PC-3 (cell line): Measurements from ENCODE around the gene SLC44A1. TPM values are rescaled to one million over a fixed set of nuclear protein-coding genes. Genes with fewer than 3 reads are reported as not detected.

ENCODE experiments used
- ATAC-seq: fragments of 200-7000 bp; cut with Tn5 transposase; 2 replicates; pipeline ENCODE4 v1.9.1; 2020; ENCODE audit warnings: mild to moderate bottlenecking, moderate library complexity
- BruUV-seq: library from RNA; stranded (reverse); fragments of 400-500 nt; replicated peaks from 2 replicates; lab custom pipeline; 2021; lab: Mats Ljungman, UMichigan
- CTCF ChIA-PET: fragments of 300-600 bp; sonication (Branson Sonifier 250); formaldehyde crosslinking; loops from one replicate; lab custom pipeline; 2022; ENCODE audit warnings: antibody characterized with exemption; lab: Charles Lee
- POLR2A ChIA-PET: fragments of 300-600 bp; sonication (Branson Sonifier 250); formaldehyde crosslinking; loops from one replicate; lab custom pipeline; 2022; ENCODE audit warnings: antibody characterized with exemption; ENCODE audit not compliant: unreplicated experiment; lab: Charles Lee
- DNase-seq: peaks from one replicate; pipeline ENCODE4 v3.0.0-alpha.2; 2015
- H2AFZ ChIP-seq: fragments of 300-600 bp; sonication (generic); 2 replicates; pipeline ENCODE4 v1.6.0; 2016; ENCODE audit warnings: antibody characterized with exemption, low read length
- H3F3A ChIP-seq: fragments of 300-600 bp; sonication (generic); one replicate; pipeline ENCODE4 v1.6.0; 2017; ENCODE audit warnings: antibody characterized with exemption, low read length, control low read depth, mild to moderate bottlenecking; ENCODE audit not compliant: unreplicated experiment
- H3K27ac ChIP-seq: fragments of 300-600 bp; sonication (generic); 2 replicates; pipeline ENCODE4 v1.5.1; 2016; ENCODE audit warnings: mild to moderate bottlenecking, low read length
- H3K27me3 ChIP-seq: fragments of 300-600 bp; sonication (generic); 2 replicates; pipeline ENCODE4 v1.6.1; 2016; ENCODE audit warnings: low read length, mixed read lengths
- H3K36me3 ChIP-seq: fragments of 300-600 bp; sonication (generic); 2 replicates; pipeline ENCODE4 v1.6.1; 2016; ENCODE audit warnings: low read depth, mixed run types, low read length, mixed read lengths
- H3K4me1 ChIP-seq: fragments of 300-600 bp; sonication (generic); 2 replicates; pipeline ENCODE4 v1.5.1; 2016; ENCODE audit warnings: low read length; ENCODE audit not compliant: insufficient read depth
- H3K4me2 ChIP-seq: fragments of 300-600 bp; sonication (generic); 2 replicates; pipeline ENCODE4 v1.6.0; 2016; ENCODE audit warnings: low read length
- H3K4me3 ChIP-seq: fragments of 300-600 bp; sonication (generic); 2 replicates; pipeline ENCODE4 v1.5.1; 2016; ENCODE audit warnings: mild to moderate bottlenecking, low read length, mixed read lengths
- H3K79me2 ChIP-seq: fragments of 300-600 bp; sonication (generic); 2 replicates; pipeline ENCODE4 v1.6.1; 2017; ENCODE audit warnings: low read length, mixed read lengths
- H3K9ac ChIP-seq: fragments of 300-600 bp; sonication (generic); 2 replicates; pipeline ENCODE4 v1.6.0; 2016; ENCODE audit warnings: mild to moderate bottlenecking, low read length
- H3K9me2 ChIP-seq: fragments of 300-600 bp; sonication (generic); replicated peaks from 2 replicates; pipeline ENCODE4 v1.6.1; 2016; ENCODE audit warnings: mixed run types, low read length, mixed read lengths
- H3K9me3 ChIP-seq: fragments of 300-600 bp; sonication (generic); 2 replicates; pipeline ENCODE4 v1.6.1; 2016; ENCODE audit warnings: low read length, mixed read lengths
- H4K20me1 ChIP-seq: fragments of 300-600 bp; sonication (generic); 2 replicates; pipeline ENCODE4 v1.6.1; 2016; ENCODE audit warnings: low read length, mixed read lengths
- CTCF ChIP-seq: fragments of 300-600 bp; sonication (generic); conservative IDR thresholded peaks from 2 replicates; pipeline ENCODE4 v1.5.1; 2017; ENCODE audit warnings: antibody characterized with exemption, low read depth, mild to moderate bottlenecking, low read length
- EZH2 ChIP-seq: fragments of 300-600 bp; sonication (generic); IDR thresholded peaks from one replicate; pipeline ENCODE4 v1.6.1; 2017; ENCODE audit warnings: antibody characterized with exemption, mild to moderate bottlenecking, low read length; ENCODE audit not compliant: unreplicated experiment
- EZH2phosphoT487 ChIP-seq: fragments of 300-600 bp; sonication (generic); IDR thresholded peaks from 2 replicates; pipeline ENCODE4 v1.6.1; 2018; ENCODE audit warnings: mild to moderate bottlenecking, antibody characterized with exemption, low read length, borderline replicate concordance
- intact Hi-C: fragments of 100-400 bp; cut with micrococcal nuclease; formaldehyde crosslinking; loops from 2 replicates; pipeline ENCODE4 v1.9.0; 2023
- total RNA-seq: library from RNA; depleted of rRNA; stranded (reverse); fragments of >200 nt; gene quantifications from 2 replicates; pipeline ENCODE4 v1.2.3, GENCODE V29; 2014

SLC44A1 gene
- total RNA-seq, 1 experiment from 2014 or later, result 16.1 TPM

- Histone ChIP-seq H3F3A (no peaks in the 10 kb centered on the region), H3K4me3 (no peak overlapping the region), H3K36me3 (no peaks in the 10 kb centered on the region), H3K4me2 (peak overlapping the region; percentile 29), H3K27me3 (no peaks in the 10 kb centered on the region), H3K4me1 (peaks cover 19% of the 10 kb centered on the region), H2AFZ (no peak overlapping the region), H3K27ac (peak overlapping the region; percentile 66), H3K9ac (no peak overlapping the region), H3K9me3 (no peaks in the 10 kb centered on the region), H4K20me1 (no peaks in the 10 kb centered on the region), H3K79me2 (no peaks in the 10 kb centered on the region), H3K9me2 (no peaks in the 10 kb centered on the region)
- DNase-seq (peak; percentile 69), ATAC-seq (peak; percentile 82)
- TF ChIP-seq CTCF, result no peak
- no peak for TF ChIP-seq EZH2phosphoT487
- no peak for TF ChIP-seq EZH2
- ChIA-PET POLR2A (interaction anchor here (0.6 kb wide), 1 partner anchor 16 kb away, joined by 3 read pairs; no protein-coding TSS in a partner anchor), CTCF (no interaction called here)
- BruUV-seq, result no TSS peak
- intact Hi-C loops, result no loop called here
Observed at GRCh38 chr9:105206821-105207699, 37.4 kb upstream of the SLC44A1 start.

- no peaks in the 10 kb centered on the region for H3F3A ChIP-seq
- DNase-seq (no peak), ATAC-seq (no peak; the same call in 1 of the 2 replicates)
- H3K36me3 ChIP-seq, result no peaks in the 10 kb centered on the region
- no peaks in the 10 kb centered on the region for H3K27me3 ChIP-seq
- H3K9me3 ChIP-seq, result no peaks in the 10 kb centered on the region
- CTCF ChIA-PET, result no interaction called here
- TF ChIP-seq EZH2 (no peak), CTCF (no peak), EZH2phosphoT487 (no peak)
- H3K79me2 ChIP-seq, result no peaks in the 10 kb centered on the region
- no peaks in the 10 kb centered on the region for H3K9me2 ChIP-seq
- H3K4me3 ChIP-seq, result no peak overlapping the region
- no TSS peak for BruUV-seq
- no peaks in the 10 kb centered on the region for H4K20me1 ChIP-seq
- intact Hi-C loops, result no loop called here
- H3K27ac ChIP-seq, result no peak overlapping the region
- H3K9ac ChIP-seq, result no peak overlapping the region
- no peak overlapping the region for H3K4me2 ChIP-seq
- no peak overlapping the region for H2AFZ ChIP-seq
- H3K4me1 ChIP-seq, result no peaks in the 10 kb centered on the region
- POLR2A ChIA-PET, result no interaction called here
Observed at GRCh38 chr9:105216440-105217178, 27.8 kb upstream of the SLC44A1 start.

GRCh38 chr9:105218673-105219072 is 25.8 kb upstream of the SLC44A1 start:
- Histone ChIP-seq H3K79me2 (no peaks in the 10 kb centered on the region), H3K9me3 (no peaks in the 10 kb centered on the region), H3K4me1 (no peaks in the 10 kb centered on the region), H3K27me3 (no peaks in the 10 kb centered on the region), H3K9me2 (no peaks in the 10 kb centered on the region), H3K27ac (no peak overlapping the region), H3K36me3 (no peaks in the 10 kb centered on the region), H2AFZ (no peak overlapping the region), H3K9ac (no peak overlapping the region), H3K4me3 (no peak overlapping the region), H4K20me1 (no peaks in the 10 kb centered on the region), H3F3A (no peaks in the 10 kb centered on the region), H3K4me2 (no peak overlapping the region)
- ChIA-PET POLR2A (no interaction called here), CTCF (no interaction called here)
- no peak for DNase-seq
- no peak for TF ChIP-seq CTCF
- TF ChIP-seq EZH2phosphoT487, result no peak
- no peak for TF ChIP-seq EZH2
- intact Hi-C loops, result no loop called here
- BruUV-seq, result no TSS peak
- ATAC-seq, result no peak
